Transverse colon (tissue), 4 donors: Measurements from ENCODE around the gene MAGEA2B.
"Not testable (repeated sequence)": the region's sequence is repeated elsewhere in the genome, so short reads cannot be mapped to it uniquely, and the experiment has no call there.

Experiments
- POLR2AphosphoS5 ChIP-seq, 3 donors: sonication (generic); formaldehyde crosslinking; IDR thresholded peaks; one replicate each; pipeline ENCODE4 v1.6.1; 2016; ENCODE audit warnings: antibody characterized with exemption in 3 of 3
- TF ChIP-seq, protein P1 (sequence below), 5 experiments: fragments of 200-600 bp in 3 of 5; fragments of 450-650 bp in 2 of 5; sonication (generic) in 3 of 5; IDR thresholded peaks; 1 replicate in 2 of 5; 2 replicates in 3 of 5; pipeline ENCODE4 v1.5.1; 2016 to 2017; ENCODE audit warnings: antibody characterized with exemption in 5 of 5, inconsistent platforms in 3 of 5, mild to moderate bottlenecking in 2 of 5, moderate library complexity in 1 of 5

DNA sequence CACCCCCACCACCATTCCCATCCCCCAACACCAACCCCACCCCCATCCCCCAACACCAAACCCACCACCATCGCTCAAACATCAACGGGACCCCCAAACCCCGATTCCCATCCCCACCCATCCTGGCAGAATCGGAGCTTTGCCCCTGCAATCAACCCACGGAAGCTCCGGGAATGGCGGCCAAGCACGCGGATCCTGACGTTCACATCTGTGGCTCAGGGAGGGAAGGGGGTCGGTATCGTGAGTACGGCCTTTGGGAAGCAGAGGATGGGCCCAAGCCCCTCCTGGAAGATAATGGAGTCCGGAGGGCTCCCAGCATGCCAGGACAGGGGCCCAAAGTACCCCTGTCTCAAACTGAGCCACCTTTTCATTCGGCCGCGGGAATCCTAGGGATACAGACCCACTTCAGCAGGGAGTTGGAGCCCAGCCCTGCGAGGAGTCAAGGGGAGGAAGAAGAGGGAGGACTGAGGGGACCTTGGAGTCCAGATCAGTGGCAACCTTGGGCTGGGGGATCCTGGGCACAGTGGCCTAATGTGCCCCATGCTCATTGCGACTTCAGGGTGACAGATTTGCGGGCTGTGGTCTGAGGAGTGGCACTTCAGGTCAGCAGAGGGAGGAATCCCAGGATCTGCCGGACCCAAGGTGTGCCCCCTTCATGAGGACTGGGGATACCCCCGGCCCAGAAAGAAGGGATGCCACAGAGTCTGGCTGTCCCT, 19.9 kb downstream of the MAGEA2B start:
- TF ChIP-seq, protein P1, sequence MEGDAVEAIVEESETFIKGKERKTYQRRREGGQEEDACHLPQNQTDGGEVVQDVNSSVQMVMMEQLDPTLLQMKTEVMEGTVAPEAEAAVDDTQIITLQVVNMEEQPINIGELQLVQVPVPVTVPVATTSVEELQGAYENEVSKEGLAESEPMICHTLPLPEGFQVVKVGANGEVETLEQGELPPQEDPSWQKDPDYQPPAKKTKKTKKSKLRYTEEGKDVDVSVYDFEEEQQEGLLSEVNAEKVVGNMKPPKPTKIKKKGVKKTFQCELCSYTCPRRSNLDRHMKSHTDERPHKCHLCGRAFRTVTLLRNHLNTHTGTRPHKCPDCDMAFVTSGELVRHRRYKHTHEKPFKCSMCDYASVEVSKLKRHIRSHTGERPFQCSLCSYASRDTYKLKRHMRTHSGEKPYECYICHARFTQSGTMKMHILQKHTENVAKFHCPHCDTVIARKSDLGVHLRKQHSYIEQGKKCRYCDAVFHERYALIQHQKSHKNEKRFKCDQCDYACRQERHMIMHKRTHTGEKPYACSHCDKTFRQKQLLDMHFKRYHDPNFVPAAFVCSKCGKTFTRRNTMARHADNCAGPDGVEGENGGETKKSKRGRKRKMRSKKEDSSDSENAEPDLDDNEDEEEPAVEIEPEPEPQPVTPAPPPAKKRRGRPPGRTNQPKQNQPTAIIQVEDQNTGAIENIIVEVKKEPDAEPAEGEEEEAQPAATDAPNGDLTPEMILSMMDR (IDR thresholded peaks at IDR 0.05): not testable (repeated sequence)
- not testable (repeated sequence) for TF ChIP-seq POLR2AphosphoS5 (IDR thresholded peaks at IDR 0.05)
